ENCODE results near the gene LRMDA. TPM values are rescaled to one million over a fixed set of nuclear protein-coding genes. Genes with fewer than 3 reads are reported as not detected.

LRMDA gene
- total and polyA plus RNA-seq, 2 of the 13 experiments (the other 11 are each of a cell fraction or from before 2014, with no cell fraction given): 13.4 to 22.0 TPM

DNA sequence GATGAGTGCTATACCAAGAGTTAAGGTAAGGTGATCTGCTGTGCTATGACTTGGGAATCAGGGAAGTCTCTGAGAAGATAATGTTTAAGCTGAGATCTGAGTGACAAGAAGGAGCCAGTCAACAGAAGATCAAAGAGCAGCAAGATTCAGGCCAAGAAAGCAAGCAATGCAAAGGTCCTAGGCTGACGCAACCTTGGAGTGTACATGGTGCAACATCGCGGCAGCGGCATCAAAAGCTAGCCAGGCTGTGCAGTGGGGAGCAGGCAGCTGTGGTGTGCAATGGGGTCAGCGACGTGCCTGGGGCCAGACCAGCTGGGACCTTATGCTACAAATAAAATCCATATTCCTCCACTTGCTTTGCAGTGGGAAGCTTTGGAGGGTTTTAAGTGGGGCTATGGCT is 324.1 kb downstream of the LRMDA start (continued):
- TF ChIP-seq ZNF652 (CRISPR knock-in tag; IDR thresholded peaks at IDR 0.05; ENCODE audit: borderline replicate concordance, low read depth) (no peak), HOXA5 (CRISPR knock-in tag; IDR thresholded peaks at IDR 0.05) (peak; percentile 37; the same call in 1 of the 2 replicates), KDM1A (CRISPR knock-in tag; IDR thresholded peaks at IDR 0.05) (peak; percentile 81; the same call in 1 of the 2 replicates), BHLHE40 (IDR thresholded peaks at IDR 0.05; ENCODE audit: low read length) (no peak), ATRX (CRISPR knock-in tag; IDR thresholded peaks at IDR 0.05; ENCODE audit: borderline replicate concordance) (no peak), PHF8 (CRISPR knock-in tag; IDR thresholded peaks at IDR 0.05) (no peak), ZNF558 (CRISPR knock-in tag; IDR thresholded peaks at IDR 0.05; ENCODE audit: borderline replicate concordance) (no peak; the same call in 1 of the 2 replicates), ZNF569 (CRISPR knock-in tag; IDR thresholded peaks at IDR 0.05; ENCODE audit: borderline replicate concordance) (no peak)
- TF ChIP-seq, protein P1, sequence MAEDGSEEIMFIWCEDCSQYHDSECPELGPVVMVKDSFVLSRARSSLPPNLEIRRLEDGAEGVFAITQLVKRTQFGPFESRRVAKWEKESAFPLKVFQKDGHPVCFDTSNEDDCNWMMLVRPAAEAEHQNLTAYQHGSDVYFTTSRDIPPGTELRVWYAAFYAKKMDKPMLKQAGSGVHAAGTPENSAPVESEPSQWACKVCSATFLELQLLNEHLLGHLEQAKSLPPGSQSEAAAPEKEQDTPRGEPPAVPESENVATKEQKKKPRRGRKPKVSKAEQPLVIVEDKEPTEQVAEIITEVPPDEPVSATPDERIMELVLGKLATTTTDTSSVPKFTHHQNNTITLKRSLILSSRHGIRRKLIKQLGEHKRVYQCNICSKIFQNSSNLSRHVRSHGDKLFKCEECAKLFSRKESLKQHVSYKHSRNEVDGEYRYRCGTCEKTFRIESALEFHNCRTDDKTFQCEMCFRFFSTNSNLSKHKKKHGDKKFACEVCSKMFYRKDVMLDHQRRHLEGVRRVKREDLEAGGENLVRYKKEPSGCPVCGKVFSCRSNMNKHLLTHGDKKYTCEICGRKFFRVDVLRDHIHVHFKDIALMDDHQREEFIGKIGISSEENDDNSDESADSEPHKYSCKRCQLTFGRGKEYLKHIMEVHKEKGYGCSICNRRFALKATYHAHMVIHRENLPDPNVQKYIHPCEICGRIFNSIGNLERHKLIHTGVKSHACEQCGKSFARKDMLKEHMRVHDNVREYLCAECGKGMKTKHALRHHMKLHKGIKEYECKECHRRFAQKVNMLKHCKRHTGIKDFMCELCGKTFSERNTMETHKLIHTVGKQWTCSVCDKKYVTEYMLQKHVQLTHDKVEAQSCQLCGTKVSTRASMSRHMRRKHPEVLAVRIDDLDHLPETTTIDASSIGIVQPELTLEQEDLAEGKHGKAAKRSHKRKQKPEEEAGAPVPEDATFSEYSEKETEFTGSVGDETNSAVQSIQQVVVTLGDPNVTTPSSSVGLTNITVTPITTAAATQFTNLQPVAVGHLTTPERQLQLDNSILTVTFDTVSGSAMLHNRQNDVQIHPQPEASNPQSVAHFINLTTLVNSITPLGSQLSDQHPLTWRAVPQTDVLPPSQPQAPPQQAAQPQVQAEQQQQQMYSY (CRISPR knock-in tag; IDR thresholded peaks at IDR 0.05): no peak
- TF ChIP-seq, protein P2, sequence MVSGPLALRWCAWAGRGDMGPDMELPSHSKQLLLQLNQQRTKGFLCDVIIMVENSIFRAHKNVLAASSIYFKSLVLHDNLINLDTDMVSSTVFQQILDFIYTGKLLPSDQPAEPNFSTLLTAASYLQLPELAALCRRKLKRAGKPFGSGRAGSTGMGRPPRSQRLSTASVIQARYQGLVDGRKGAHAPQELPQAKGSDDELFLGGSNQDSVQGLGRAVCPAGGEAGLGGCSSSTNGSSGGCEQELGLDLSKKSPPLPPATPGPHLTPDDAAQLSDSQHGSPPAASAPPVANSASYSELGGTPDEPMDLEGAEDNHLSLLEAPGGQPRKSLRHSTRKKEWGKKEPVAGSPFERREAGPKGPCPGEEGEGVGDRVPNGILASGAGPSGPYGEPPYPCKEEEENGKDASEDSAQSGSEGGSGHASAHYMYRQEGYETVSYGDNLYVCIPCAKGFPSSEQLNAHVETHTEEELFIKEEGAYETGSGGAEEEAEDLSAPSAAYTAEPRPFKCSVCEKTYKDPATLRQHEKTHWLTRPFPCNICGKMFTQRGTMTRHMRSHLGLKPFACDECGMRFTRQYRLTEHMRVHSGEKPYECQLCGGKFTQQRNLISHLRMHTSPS (CRISPR knock-in tag; IDR thresholded peaks at IDR 0.05; ENCODE audit: low read depth): no peak
- TF ChIP-seq, protein P3, sequence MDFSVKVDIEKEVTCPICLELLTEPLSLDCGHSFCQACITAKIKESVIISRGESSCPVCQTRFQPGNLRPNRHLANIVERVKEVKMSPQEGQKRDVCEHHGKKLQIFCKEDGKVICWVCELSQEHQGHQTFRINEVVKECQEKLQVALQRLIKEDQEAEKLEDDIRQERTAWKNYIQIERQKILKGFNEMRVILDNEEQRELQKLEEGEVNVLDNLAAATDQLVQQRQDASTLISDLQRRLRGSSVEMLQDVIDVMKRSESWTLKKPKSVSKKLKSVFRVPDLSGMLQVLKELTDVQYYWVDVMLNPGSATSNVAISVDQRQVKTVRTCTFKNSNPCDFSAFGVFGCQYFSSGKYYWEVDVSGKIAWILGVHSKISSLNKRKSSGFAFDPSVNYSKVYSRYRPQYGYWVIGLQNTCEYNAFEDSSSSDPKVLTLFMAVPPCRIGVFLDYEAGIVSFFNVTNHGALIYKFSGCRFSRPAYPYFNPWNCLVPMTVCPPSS (IDR thresholded peaks at IDR 0.05): no peak
- TF ChIP-seq, protein P4, sequence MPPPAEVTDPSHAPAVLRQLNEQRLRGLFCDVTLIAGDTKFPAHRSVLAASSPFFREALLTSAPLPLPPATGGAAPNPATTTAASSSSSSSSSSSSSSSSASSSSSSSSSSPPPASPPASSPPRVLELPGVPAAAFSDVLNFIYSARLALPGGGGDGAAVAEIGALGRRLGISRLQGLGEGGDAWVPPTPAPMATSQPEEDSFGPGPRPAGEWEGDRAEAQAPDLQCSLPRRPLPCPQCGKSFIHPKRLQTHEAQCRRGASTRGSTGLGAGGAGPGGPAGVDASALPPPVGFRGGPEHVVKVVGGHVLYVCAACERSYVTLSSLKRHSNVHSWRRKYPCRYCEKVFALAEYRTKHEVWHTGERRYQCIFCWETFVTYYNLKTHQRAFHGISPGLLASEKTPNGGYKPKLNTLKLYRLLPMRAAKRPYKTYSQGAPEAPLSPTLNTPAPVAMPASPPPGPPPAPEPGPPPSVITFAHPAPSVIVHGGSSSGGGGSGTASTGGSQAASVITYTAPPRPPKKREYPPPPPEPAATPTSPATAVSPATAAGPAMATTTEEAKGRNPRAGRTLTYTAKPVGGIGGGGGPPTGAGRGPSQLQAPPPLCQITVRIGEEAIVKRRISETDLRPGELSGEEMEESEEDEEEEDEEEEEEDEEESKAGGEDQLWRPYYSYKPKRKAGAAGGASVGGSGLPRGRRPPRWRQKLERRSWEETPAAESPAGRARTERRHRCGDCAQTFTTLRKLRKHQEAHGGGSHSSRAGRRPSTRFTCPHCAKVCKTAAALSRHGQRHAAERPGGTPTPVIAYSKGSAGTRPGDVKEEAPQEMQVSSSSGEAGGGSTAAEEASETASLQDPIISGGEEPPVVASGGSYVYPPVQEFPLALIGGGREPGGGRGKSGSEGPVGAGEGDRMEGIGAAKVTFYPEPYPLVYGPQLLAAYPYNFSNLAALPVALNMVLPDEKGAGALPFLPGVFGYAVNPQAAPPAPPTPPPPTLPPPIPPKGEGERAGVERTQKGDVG (CRISPR knock-in tag; IDR thresholded peaks at IDR 0.05; ENCODE audit: borderline replicate concordance): no peak
- TF ChIP-seq, protein P5, sequence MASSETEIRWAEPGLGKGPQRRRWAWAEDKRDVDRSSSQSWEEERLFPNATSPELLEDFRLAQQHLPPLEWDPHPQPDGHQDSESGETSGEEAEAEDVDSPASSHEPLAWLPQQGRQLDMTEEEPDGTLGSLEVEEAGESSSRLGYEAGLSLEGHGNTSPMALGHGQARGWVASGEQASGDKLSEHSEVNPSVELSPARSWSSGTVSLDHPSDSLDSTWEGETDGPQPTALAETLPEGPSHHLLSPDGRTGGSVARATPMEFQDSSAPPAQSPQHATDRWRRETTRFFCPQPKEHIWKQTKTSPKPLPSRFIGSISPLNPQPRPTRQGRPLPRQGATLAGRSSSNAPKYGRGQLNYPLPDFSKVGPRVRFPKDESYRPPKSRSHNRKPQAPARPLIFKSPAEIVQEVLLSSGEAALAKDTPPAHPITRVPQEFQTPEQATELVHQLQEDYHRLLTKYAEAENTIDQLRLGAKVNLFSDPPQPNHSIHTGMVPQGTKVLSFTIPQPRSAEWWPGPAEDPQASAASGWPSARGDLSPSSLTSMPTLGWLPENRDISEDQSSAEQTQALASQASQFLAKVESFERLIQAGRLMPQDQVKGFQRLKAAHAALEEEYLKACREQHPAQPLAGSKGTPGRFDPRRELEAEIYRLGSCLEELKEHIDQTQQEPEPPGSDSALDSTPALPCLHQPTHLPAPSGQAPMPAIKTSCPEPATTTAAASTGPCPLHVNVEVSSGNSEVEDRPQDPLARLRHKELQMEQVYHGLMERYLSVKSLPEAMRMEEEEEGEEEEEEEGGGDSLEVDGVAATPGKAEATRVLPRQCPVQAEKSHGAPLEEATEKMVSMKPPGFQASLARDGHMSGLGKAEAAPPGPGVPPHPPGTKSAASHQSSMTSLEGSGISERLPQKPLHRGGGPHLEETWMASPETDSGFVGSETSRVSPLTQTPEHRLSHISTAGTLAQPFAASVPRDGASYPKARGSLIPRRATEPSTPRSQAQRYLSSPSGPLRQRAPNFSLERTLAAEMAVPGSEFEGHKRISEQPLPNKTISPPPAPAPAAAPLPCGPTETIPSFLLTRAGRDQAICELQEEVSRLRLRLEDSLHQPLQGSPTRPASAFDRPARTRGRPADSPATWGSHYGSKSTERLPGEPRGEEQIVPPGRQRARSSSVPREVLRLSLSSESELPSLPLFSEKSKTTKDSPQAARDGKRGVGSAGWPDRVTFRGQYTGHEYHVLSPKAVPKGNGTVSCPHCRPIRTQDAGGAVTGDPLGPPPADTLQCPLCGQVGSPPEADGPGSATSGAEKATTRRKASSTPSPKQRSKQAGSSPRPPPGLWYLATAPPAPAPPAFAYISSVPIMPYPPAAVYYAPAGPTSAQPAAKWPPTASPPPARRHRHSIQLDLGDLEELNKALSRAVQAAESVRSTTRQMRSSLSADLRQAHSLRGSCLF (CRISPR knock-in tag; IDR thresholded peaks at IDR 0.05; ENCODE audit: borderline replicate concordance): no peak

All from HepG2 (cell line).